ENCODE results near the gene PEF1.

Gene PEF1

DNA sequence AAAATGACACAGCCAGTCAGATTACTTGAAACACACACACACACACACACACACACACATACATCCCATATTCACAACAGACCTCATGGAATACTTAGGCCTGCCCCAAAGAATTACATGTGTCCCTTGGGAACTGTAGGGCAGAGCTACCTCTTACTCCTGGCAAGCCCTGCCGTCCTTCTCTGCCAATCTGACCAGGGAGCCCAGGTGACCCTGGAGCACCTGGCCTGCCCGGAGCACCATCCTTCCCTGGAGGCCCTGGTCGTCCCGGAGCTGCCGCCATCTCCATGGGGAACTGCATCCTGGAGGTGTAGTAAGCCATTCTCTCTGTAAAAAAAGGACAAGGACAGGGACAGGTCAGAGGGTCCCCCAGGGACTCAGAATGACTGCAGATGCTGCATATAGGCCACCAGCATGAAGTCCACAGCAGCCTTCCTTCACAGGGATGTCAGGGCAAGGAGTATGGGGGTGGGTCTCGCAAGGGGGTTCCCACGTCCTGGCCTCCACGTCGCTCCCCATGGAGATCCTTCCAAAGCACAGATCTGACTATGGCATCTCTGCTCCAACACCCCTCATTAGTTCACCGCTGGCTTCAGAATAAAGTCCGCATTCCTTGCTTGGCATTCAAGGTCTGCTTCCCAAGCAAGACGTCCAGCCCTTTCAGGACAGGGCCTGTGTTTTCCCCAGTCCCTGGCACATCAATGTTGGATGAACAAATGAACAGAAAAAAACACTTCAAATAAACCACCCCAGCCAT lies 9.2 kb upstream of the PEF1 start:
- no peak for DNase-seq

DNA sequence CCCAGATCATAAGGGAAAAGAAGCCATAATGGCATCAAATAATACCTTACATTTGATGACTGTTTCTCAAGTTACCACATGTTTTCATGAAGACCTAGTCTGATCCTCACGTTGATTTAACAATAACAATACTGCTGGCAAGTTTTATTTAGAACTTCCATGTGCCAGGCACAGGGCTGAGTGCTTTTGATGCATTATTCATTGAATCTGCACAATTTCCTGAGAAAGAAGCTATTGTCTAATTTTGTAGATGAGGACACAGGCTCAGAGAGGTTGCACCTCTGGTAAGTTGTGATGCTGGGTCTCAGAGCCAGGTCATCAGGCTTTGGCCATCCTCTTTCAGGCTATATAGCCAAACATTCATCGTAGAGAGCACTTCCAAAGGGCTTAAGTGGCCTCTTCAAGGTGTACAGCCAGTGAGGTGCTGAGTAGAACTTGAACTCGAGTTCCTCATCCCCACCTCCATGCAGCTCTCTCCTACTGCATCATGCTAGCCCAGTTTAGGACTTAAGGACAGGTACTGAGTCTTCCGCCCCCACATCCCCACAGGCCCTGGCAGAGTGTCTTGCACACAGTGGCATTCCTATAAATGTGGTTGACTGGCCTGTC lies 8.3 kb upstream of the PEF1 start:
- no peak for DNase-seq

GRCh38 chr1:31651766-31652165 lies 7.1 kb upstream of the PEF1 start:
- no peak for DNase-seq

GRCh38 chr1:31651089-31651420 lies 6.4 kb upstream of the PEF1 start:
- no peak for DNase-seq

- no peak for DNase-seq
Measured at GRCh38 chr1:31650161-31651088, 5.7 kb upstream of the PEF1 start.

- peak; percentile 34 for DNase-seq
Measured at GRCh38 chr1:31648641-31649357, 4.1 kb upstream of the PEF1 start.

DNA sequence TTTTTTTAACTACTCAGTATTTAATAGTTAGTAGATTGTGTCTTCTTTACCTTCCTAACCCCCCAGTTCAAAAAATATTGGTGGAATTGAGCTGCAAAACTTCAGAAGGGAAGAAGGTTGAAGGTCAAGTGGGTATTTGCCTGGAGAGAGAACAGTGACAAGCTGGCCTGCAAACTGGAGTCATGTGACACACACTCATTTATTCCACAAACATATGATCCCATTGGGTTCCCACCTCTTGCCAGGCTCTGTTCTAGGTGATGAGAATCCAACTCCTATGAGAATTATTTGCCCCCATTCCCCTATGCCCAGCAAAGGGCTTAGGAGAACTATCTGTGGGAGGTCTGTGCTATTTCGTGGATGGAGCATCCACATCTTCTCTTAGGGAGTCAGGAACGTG lies 3.5 kb upstream of the PEF1 start:
- DNase-seq: no peak

GRCh38 chr1:31647106-31647505 lies 2.4 kb upstream of the PEF1 start:
- DNase-seq: peak; percentile 98

- peak; percentile 40 for DNase-seq
Measured at GRCh38 chr1:31646259-31646960, 1.7 kb upstream of the PEF1 start.

GRCh38 chr1:31645274-31645568 lies 545 bp upstream of the PEF1 start:
- DNase-seq: no peak

- DNase-seq: no peak
Measured at GRCh38 chr1:31643976-31644559, 608 bp downstream of the PEF1 start.

GRCh38 chr1:31642897-31643296 lies 1.8 kb downstream of the PEF1 start:
- no peak for DNase-seq

DNA sequence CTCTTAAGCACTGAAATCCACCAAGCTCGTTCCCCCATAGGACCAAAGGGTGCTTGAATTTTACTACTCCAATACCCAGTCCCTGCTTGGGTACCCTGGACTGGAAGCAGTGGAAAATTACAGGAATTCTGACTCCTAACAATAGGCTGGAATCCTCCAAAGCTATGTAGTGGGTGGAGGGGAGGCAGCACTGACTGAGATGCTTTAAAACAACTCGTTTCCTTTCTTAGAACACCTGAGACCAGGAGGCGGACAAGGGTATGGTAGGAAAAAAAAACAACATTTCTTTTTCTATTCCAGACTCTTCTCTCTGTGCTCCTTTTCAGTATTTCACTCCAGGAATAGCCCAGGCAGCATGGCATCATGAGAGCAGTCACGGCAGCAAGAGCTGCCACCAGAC lies 2.3 kb downstream of the PEF1 start:
- DNase-seq: no peak

DNA sequence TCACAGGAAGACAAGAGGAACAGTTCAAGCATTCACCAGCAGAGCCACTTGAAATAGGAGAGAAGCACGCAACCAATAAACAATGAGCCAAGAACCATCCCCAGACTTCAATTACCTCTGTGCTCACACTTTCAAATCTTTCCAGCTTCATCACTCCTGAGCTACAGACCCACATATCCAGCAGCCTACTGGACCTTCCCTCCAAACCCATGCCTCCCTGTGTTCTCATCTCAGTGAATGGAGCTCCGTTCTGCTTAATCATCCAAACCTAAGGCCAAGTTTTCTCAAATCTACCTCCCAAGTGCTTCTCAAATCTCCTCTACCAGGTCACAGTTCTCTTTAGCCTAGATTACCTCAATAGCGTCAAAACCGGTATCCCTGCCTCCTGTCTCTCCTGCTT lies 3.7 kb downstream of the PEF1 start:
- DNase-seq: no peak

DNA sequence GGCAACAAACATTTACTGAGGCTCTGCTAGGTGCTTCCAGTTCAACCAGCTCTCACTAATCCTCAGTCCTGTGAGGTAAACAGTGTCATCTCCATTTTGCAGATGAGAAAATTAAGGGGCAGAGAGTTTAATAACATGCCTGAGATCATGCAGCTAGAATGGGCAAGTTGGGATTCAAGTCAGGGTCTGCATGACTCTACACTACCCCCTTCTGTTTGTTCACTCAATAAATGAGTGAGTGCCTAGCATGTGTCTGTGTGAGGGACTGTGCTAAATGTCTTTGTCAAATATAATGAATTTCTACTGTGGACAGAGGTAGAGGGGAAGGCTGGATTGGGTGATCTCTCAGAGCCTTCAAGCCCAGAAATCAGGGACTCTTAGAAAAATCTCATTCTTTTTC lies 4.5 kb downstream of the PEF1 start:
- DNase-seq: no peak

GRCh38 chr1:31639543-31639942 lies 5.1 kb downstream of the PEF1 start:
- peak; percentile 55 for DNase-seq

DNA sequence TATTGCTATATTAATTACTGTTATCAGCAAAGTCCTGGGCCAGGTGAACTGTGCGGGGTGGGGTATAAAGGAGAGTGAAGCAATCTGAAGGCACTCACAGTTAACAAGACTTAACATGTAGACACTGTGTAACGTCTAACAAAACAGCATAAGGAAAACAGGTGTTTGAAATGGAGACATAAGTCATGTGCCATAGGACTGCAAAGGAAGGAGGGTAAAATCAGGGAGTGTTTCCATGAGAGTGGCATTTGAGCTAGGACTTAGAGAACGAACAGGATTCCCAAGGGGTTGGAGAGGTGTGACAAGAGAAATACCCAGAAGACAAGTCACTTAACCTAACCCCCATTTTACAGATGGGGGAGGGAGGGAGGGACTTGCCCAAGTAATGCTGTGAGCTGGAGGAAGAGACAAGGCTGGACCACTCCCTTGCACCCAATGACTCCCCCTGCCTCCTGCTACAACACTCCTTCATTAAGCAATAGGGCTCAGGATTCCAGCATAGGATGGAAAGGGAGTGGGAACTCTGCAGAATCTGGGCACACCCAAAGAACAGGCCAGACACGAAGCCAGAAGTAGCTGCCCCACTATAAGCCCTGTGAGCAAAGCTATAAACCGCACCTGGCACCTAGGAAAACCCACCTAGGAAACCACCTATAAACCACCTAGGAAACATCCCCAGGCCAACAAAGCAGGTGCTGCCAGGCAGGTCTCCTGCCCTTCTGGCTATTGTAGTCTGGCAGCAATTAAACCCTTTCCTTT lies 6.6 kb downstream of the PEF1 start:
- DNase-seq: no peak

DNA sequence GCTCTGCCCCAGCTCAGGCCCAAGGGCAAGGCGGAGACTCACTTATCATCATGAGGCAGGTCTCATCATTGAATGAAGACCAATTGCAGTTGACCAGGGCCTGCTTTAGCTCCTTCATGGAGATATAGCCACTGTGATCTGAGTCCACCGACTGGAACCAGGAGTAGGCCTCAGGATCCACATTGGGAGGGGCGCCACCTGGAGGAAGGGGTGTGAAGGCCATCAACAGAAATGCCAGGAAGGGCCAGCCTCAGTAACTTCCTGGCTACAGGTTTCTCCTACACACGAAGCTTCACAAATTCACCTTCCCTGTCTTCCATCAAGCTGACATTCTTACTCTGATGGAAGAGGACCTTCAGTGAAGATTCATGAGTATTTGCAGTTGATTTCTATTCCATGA lies 11.6 kb downstream of the PEF1 start:
- no peak for DNase-seq

GRCh38 chr1:31632649-31633048 lies 12.0 kb downstream of the PEF1 start:
- no peak for DNase-seq

DNA sequence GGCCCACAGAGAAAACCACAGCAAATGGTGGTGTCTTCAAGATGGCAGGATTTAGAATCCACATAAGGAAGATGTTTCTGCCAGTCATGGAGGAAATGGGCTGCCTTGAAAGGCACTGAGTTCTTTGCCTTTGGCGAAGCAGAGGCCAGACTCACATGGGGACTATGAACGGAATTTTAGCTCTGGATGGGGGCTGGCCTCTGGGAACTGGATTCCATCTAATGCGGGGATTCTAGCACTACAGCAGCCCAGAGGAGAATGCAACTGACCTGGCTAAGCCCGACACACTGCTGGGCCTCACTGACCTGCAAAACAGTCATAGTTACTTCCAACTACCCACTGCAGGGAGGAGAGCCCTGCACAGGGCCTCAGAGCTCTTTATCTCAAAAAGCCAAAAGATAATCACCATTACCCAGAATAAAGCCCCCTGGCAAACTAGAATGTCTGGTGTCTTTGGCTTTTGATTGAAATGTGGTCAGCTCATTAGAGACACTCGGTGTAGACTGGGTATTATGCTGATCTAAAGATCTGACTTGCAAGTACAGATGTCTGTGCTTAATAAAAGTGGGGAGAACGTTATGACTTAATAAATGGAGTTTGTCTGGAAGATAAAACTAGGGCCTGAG lies 15.6 kb downstream of the PEF1 start:
- no peak for DNase-seq

Data from fibroblast of skin of back (primary cell).